ENCODE results near the gene IL18RAP.

Gene IL18RAP

GRCh38 chr2:102423368-102423767 lies 408 bp downstream of the IL18RAP start:
- Histone ChIP-seq H3K4me1 (ENCODE audit: control insufficient read depth, insufficient read depth, low read length, unreplicated experiment) (peaks cover 4% of the 10 kb centered on the region), H3K27me3 (ENCODE audit: insufficient read depth, low read length) (peaks cover 49% of the 10 kb centered on the region), H3K36me3 (ENCODE audit: insufficient read depth, low read length) (no peaks in the 10 kb centered on the region), H3K27ac (ENCODE audit: low read depth, low read length) (no peak overlapping the region), H3K79me2 (ENCODE audit: control insufficient read depth, insufficient read depth, low read length, unreplicated experiment) (no peaks in the 10 kb centered on the region), H3K4me3 (ENCODE audit: low read depth, low read length) (no peak overlapping the region), H2AFZ (ENCODE audit: low read length, unreplicated experiment) (no peak overlapping the region)

DNA sequence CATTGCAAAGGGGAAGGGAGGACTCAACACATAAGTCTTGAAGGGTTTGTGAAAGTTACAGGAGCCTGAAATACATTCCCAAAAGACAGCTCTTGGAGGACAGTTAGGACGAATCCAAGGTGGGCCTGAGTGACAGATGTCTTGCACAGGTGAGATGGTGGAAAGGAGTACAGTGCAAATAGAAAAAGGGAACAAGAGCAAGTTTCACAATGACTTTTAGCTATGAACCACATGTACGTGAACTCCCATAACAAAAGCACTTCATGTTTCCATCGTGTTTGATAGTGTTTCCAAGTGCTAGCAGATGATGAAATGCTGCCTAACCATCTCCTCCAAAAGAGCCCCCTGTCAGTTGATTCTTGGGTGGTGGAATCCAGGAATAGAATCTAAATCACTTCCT lies 1.8 kb downstream of the IL18RAP start:
- peaks cover 46% of the 10 kb centered on the region for H3K27me3 ChIP-seq (ENCODE audit: insufficient read depth, low read length)
- no peaks in the 10 kb centered on the region for H3K36me3 ChIP-seq (ENCODE audit: insufficient read depth, low read length)
- no peak overlapping the region for H3K4me3 ChIP-seq (ENCODE audit: low read depth, low read length)
- H3K79me2 ChIP-seq (ENCODE audit: control insufficient read depth, insufficient read depth, low read length, unreplicated experiment) = no peaks in the 10 kb centered on the region
- H2AFZ ChIP-seq (ENCODE audit: low read length, unreplicated experiment) = no peak overlapping the region
- H3K27ac ChIP-seq (ENCODE audit: low read depth, low read length) = no peak overlapping the region
- no peaks in the 10 kb centered on the region for H3K4me1 ChIP-seq (ENCODE audit: control insufficient read depth, insufficient read depth, low read length, unreplicated experiment)

GRCh38 chr2:102425441-102426132 lies 2.6 kb downstream of the IL18RAP start:
- Histone ChIP-seq H2AFZ (ENCODE audit: low read length, unreplicated experiment) (no peak overlapping the region), H3K79me2 (ENCODE audit: control insufficient read depth, insufficient read depth, low read length, unreplicated experiment) (no peaks in the 10 kb centered on the region), H3K27me3 (ENCODE audit: insufficient read depth, low read length) (peaks cover 37% of the 10 kb centered on the region), H3K36me3 (ENCODE audit: insufficient read depth, low read length) (no peaks in the 10 kb centered on the region), H3K27ac (ENCODE audit: low read depth, low read length) (no peak overlapping the region), H3K4me1 (ENCODE audit: control insufficient read depth, insufficient read depth, low read length, unreplicated experiment) (no peaks in the 10 kb centered on the region), H3K4me3 (ENCODE audit: low read depth, low read length) (no peak overlapping the region)

- no peaks in the 10 kb centered on the region for H3K4me1 ChIP-seq (ENCODE audit: control insufficient read depth, insufficient read depth, low read length, unreplicated experiment)
- H3K36me3 ChIP-seq (ENCODE audit: insufficient read depth, low read length) = no peaks in the 10 kb centered on the region
These were observed 4.3 kb downstream of the IL18RAP start for GRCh38 chr2:102427249-102427648.

DNA sequence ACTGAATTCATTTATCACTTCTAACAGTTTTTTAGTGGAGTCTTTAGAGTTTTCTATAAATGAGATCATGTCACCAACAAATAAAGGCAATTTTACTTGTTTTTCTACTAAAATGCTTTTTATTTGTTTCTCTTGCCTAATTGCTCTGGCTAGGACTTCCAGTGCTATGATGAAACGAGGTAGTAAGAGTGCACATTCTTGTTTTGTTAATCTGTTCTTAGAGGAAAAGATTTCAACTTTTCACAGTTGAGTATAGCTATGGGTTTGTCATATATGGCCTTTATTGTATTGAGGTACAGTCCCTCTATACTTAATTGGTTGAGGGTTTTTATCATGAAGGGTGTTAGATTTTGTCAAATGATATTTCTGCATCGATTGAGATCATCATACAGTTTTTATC lies 5.6 kb downstream of the IL18RAP start:
- Histone ChIP-seq H3K36me3 (ENCODE audit: insufficient read depth, low read length) (no peaks in the 10 kb centered on the region), H2AFZ (ENCODE audit: low read length, unreplicated experiment) (no peak overlapping the region), H3K79me2 (ENCODE audit: control insufficient read depth, insufficient read depth, low read length, unreplicated experiment) (no peaks in the 10 kb centered on the region), H3K4me1 (ENCODE audit: control insufficient read depth, insufficient read depth, low read length, unreplicated experiment) (no peaks in the 10 kb centered on the region), H3K27me3 (ENCODE audit: insufficient read depth, low read length) (peaks cover 12% of the 10 kb centered on the region), H3K4me3 (ENCODE audit: low read depth, low read length) (no peak overlapping the region), H3K27ac (ENCODE audit: low read depth, low read length) (no peak overlapping the region)

More at GRCh38 chr2:102427249-102427648, 4.3 kb downstream of the IL18RAP start:
- Histone ChIP-seq H3K4me3 (ENCODE audit: low read depth, low read length) (no peak overlapping the region), H3K27ac (ENCODE audit: low read depth, low read length) (no peak overlapping the region), H2AFZ (ENCODE audit: low read length, unreplicated experiment) (no peak overlapping the region), H3K27me3 (ENCODE audit: insufficient read depth, low read length) (peaks cover 25% of the 10 kb centered on the region), H3K79me2 (ENCODE audit: control insufficient read depth, insufficient read depth, low read length, unreplicated experiment) (no peaks in the 10 kb centered on the region)

GRCh38 chr2:102432386-102432785 lies 9.4 kb downstream of the IL18RAP start:
- H3K4me3 ChIP-seq (ENCODE audit: low read depth, low read length) = no peak overlapping the region
- no peaks in the 10 kb centered on the region for H3K36me3 ChIP-seq (ENCODE audit: insufficient read depth, low read length)
- no peaks in the 10 kb centered on the region for H3K4me1 ChIP-seq (ENCODE audit: control insufficient read depth, insufficient read depth, low read length, unreplicated experiment)
- no peak overlapping the region for H3K27ac ChIP-seq (ENCODE audit: low read depth, low read length)
- no peaks in the 10 kb centered on the region for H3K27me3 ChIP-seq (ENCODE audit: insufficient read depth, low read length)
- H2AFZ ChIP-seq (ENCODE audit: low read length, unreplicated experiment) = no peak overlapping the region
- H3K79me2 ChIP-seq (ENCODE audit: control insufficient read depth, insufficient read depth, low read length, unreplicated experiment) = no peaks in the 10 kb centered on the region

DNA sequence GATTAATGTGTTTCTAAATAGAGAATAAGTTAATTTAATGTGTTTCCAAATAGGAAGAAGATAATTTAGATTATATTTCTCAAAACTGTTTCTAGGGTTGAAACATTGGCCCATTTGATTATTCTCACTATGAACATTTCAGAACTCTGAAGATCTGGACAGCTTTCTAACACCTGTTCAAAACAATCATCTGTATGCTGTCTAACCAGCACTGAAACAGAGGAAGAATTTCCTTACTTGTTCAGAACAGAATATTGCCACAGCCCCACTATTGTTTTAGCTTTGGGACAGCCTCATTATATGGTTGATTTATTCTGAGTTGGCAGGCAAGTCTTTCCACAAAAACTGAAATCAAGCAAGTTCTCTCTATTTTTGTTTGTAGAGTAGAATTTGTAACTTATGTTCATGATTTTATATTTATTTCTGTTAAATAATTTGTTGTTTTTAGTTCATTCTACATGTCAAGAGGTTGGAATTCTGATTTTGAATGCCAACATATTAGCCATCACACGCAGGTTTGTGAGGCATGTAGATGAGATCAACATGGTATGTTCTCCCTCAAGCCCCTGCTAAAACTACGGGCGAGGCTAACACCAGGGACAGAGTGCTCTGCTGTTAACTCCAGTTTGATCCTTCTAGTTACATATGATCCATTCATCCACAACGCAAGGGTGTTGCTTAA lies 11.2 kb downstream of the IL18RAP start:
- H3K4me3 ChIP-seq (ENCODE audit: low read depth, low read length) = no peak overlapping the region
- no peak overlapping the region for H2AFZ ChIP-seq (ENCODE audit: low read length, unreplicated experiment)
- no peak overlapping the region for H3K27ac ChIP-seq (ENCODE audit: low read depth, low read length)
- H3K36me3 ChIP-seq (ENCODE audit: insufficient read depth, low read length) = no peaks in the 10 kb centered on the region
- H3K4me1 ChIP-seq (ENCODE audit: control insufficient read depth, insufficient read depth, low read length, unreplicated experiment) = no peaks in the 10 kb centered on the region
- no peaks in the 10 kb centered on the region for H3K27me3 ChIP-seq (ENCODE audit: insufficient read depth, low read length)
- no peaks in the 10 kb centered on the region for H3K79me2 ChIP-seq (ENCODE audit: control insufficient read depth, insufficient read depth, low read length, unreplicated experiment)

DNA sequence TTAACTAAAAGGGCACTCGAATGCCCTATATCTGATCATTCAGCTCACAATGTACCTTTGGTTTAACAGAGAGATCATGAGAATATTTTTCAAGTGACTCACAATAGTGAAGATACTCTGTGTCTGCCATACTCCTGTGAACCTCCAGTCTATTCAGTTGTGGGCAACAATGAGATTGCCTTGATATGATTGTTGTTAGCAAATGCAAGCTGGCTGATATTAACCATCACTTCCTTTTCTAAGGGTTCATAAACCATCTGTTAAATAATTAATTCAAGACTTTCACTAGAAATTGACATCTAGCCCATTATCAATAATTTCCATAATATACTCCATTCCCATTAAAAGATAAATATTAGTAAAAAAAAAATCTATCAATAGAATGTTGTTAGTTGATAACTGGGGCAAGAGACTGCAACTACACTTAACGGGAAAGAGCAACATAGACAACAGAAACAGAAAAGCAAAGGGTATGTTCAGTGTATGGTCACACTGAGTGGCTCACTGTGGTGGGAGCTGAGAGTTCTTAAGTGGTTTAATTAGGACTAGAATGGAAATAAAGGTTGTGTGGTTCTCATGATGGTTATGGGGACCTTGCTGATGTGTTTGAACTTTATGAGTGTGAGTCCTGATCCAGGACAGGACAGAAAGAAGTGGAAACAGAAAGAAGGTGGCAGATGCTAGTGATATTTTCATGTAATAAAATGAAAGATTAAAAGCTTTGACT lies 11.9 kb downstream of the IL18RAP start:
- Histone ChIP-seq H3K4me1 (ENCODE audit: control insufficient read depth, insufficient read depth, low read length, unreplicated experiment) (no peaks in the 10 kb centered on the region), H3K36me3 (ENCODE audit: insufficient read depth, low read length) (no peaks in the 10 kb centered on the region), H3K27ac (ENCODE audit: low read depth, low read length) (no peak overlapping the region), H3K4me3 (ENCODE audit: low read depth, low read length) (no peak overlapping the region), H2AFZ (ENCODE audit: low read length, unreplicated experiment) (no peak overlapping the region), H3K27me3 (ENCODE audit: insufficient read depth, low read length) (no peaks in the 10 kb centered on the region), H3K79me2 (ENCODE audit: control insufficient read depth, insufficient read depth, low read length, unreplicated experiment) (no peaks in the 10 kb centered on the region)

DNA sequence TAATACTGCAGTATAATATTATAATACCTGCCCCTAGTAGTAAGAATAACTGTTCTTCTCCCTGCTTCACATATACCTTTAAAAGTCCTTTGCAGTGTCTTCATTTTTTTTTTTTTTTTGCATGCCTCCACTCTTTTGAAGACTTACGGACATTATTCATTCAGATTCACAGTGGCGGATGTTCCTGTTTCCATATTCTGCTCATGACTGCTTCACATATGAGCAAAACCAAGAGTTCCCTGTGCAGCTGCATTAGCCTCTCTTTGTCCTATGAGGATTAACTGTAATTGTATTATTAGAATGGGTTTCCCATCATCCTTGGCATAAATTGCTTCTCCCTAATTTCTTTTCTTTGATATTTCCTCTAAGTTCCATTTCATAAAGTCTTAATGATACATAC lies 12.8 kb downstream of the IL18RAP start:
- Histone ChIP-seq H3K36me3 (ENCODE audit: insufficient read depth, low read length) (no peaks in the 10 kb centered on the region), H3K27me3 (ENCODE audit: insufficient read depth, low read length) (no peaks in the 10 kb centered on the region), H3K4me3 (ENCODE audit: low read depth, low read length) (no peak overlapping the region), H3K4me1 (ENCODE audit: control insufficient read depth, insufficient read depth, low read length, unreplicated experiment) (no peaks in the 10 kb centered on the region), H3K79me2 (ENCODE audit: control insufficient read depth, insufficient read depth, low read length, unreplicated experiment) (no peaks in the 10 kb centered on the region), H3K27ac (ENCODE audit: low read depth, low read length) (no peak overlapping the region), H2AFZ (ENCODE audit: low read length, unreplicated experiment) (no peak overlapping the region)

GRCh38 chr2:102436323-102436722 lies 13.4 kb downstream of the IL18RAP start:
- Histone ChIP-seq H3K4me1 (ENCODE audit: control insufficient read depth, insufficient read depth, low read length, unreplicated experiment) (no peaks in the 10 kb centered on the region), H3K27ac (ENCODE audit: low read depth, low read length) (no peak overlapping the region), H2AFZ (ENCODE audit: low read length, unreplicated experiment) (no peak overlapping the region), H3K27me3 (ENCODE audit: insufficient read depth, low read length) (no peaks in the 10 kb centered on the region), H3K4me3 (ENCODE audit: low read depth, low read length) (no peak overlapping the region), H3K79me2 (ENCODE audit: control insufficient read depth, insufficient read depth, low read length, unreplicated experiment) (no peaks in the 10 kb centered on the region), H3K36me3 (ENCODE audit: insufficient read depth, low read length) (no peaks in the 10 kb centered on the region)
